IgD-negative memory B cell (primary cell): Measurements from ENCODE around the gene LDLRAD3. TPM values are rescaled to one million over a fixed set of nuclear protein-coding genes. Genes with fewer than 3 reads are reported as not detected.

Experiments
- H3K27ac Mint-ChIP-seq, 3 donors: one replicate each; pipeline ENCODE4 v1.8.0; 2020 to 2022; ENCODE audit warnings: mild to moderate bottlenecking in 3 of 3, mixed read lengths in 3 of 3, moderate library complexity in 1 of 3
- H3K27me3 Mint-ChIP-seq: one replicate; pipeline ENCODE4 v1.8.0; 2021; ENCODE audit warnings: mixed read lengths
- H3K36me3 Mint-ChIP-seq: one replicate; pipeline ENCODE4 v1.8.0; 2020; ENCODE audit warnings: mild to moderate bottlenecking, mixed read lengths
- H3K4me1 Mint-ChIP-seq, 3 donors: one replicate each; pipeline ENCODE4 v1.8.0; 2020 to 2022; ENCODE audit warnings: mixed read lengths in 3 of 3, mild to moderate bottlenecking in 1 of 3
- H3K4me3 Mint-ChIP-seq, 4 donors: one replicate each; pipeline ENCODE4 v1.8.0; 2020 to 2022; ENCODE audit warnings: mild to moderate bottlenecking in 4 of 4, mixed read lengths in 4 of 4, moderate library complexity in 3 of 4
- H3K9me3 Mint-ChIP-seq, 3 donors: one replicate each; pipeline ENCODE4 v1.8.0; 2020 to 2021; ENCODE audit warnings: mixed read lengths in 3 of 3, mild to moderate bottlenecking in 1 of 3
- polyA plus RNA-seq: library from polyadenylated mRNA; unstranded; fragments of 300-500 nt; fragmentation: Illumina TruSeq; gene quantifications from one replicate; pipeline ENCODE4 v1.2.3, GENCODE V29; 2021

LDLRAD3 gene
- polyA plus RNA-seq, 1 donor from 2014 or later: not detected

- no peak overlapping the region for H3K27ac Mint-ChIP-seq
- no peak overlapping the region for H3K4me3 Mint-ChIP-seq
- peaks cover 2% of the 10 kb centered on the region for H3K36me3 Mint-ChIP-seq
- peaks cover 0 to 4% (median 2%) of the 10 kb centered on the region in 3 donors for H3K4me1 Mint-ChIP-seq
- H3K9me3 Mint-ChIP-seq: no peaks in the 10 kb centered on the region
- H3K27me3 Mint-ChIP-seq: peaks cover 2% of the 10 kb centered on the region
Observed at GRCh38 chr11:35962369-35963138, 18.7 kb downstream of the LDLRAD3 start.

- Mint-ChIP-seq H3K4me1 (peaks cover 0 to 4% (median 2%) of the 10 kb centered on the region in 3 donors), H3K4me3 (no peak overlapping the region), H3K9me3 (no peaks in the 10 kb centered on the region), H3K27ac (no peak overlapping the region), H3K27me3 (peaks cover 2% of the 10 kb centered on the region), H3K36me3 (peaks cover 2% of the 10 kb centered on the region)
Observed at GRCh38 chr11:35963911-35964310, 20.0 kb downstream of the LDLRAD3 start.

- no peak overlapping the region for H3K27ac Mint-ChIP-seq
- no peaks in the 10 kb centered on the region for H3K9me3 Mint-ChIP-seq
- H3K4me3 Mint-ChIP-seq: no peak overlapping the region
- peaks cover 2% of the 10 kb centered on the region for H3K36me3 Mint-ChIP-seq
- H3K4me1 Mint-ChIP-seq: peaks cover 0 to 4% (median 2%) of the 10 kb centered on the region in 3 donors
- no peaks in the 10 kb centered on the region for H3K27me3 Mint-ChIP-seq
Observed at GRCh38 chr11:35964841-35965240, 21.0 kb downstream of the LDLRAD3 start.

GRCh38 chr11:35967042-35967441 lies 23.2 kb downstream of the LDLRAD3 start:
- H3K36me3 Mint-ChIP-seq: peaks cover 2% of the 10 kb centered on the region

GRCh38 chr11:35968386-35969088 lies 24.7 kb downstream of the LDLRAD3 start:
- peaks cover 2% of the 10 kb centered on the region for H3K36me3 Mint-ChIP-seq
- H3K27me3 Mint-ChIP-seq: no peaks in the 10 kb centered on the region
- H3K27ac Mint-ChIP-seq: no peak overlapping the region
- peaks cover 0 to 4% (median 0%) of the 10 kb centered on the region in 3 donors for H3K9me3 Mint-ChIP-seq
- H3K4me3 Mint-ChIP-seq: no peak overlapping the region
- peaks cover 0 to 2% (median 0%) of the 10 kb centered on the region in 3 donors for H3K4me1 Mint-ChIP-seq

More at GRCh38 chr11:35967042-35967441, 23.2 kb downstream of the LDLRAD3 start:
- H3K4me3 Mint-ChIP-seq: no peak overlapping the region
- peaks cover 0 to 4% (median 2%) of the 10 kb centered on the region in 3 donors for H3K4me1 Mint-ChIP-seq
- H3K27ac Mint-ChIP-seq: no peak overlapping the region
- H3K27me3 Mint-ChIP-seq: no peaks in the 10 kb centered on the region
- no peaks in the 10 kb centered on the region for H3K9me3 Mint-ChIP-seq

- Mint-ChIP-seq H3K4me3 (no peak overlapping the region), H3K27me3 (no peaks in the 10 kb centered on the region), H3K4me1 (peaks cover 0 to 2% (median 0%) of the 10 kb centered on the region in 3 donors), H3K9me3 (peaks cover 0 to 4% (median 0%) of the 10 kb centered on the region in 3 donors), H3K27ac (no peak overlapping the region), H3K36me3 (no peaks in the 10 kb centered on the region)
Observed at GRCh38 chr11:35969089-35970042, 25.5 kb downstream of the LDLRAD3 start.

- H3K9me3 Mint-ChIP-seq: peaks cover 0 to 4% (median 0%) of the 10 kb centered on the region in 3 donors
- H3K27ac Mint-ChIP-seq: no peak overlapping the region
- no peaks in the 10 kb centered on the region for H3K4me1 Mint-ChIP-seq
- no peak overlapping the region for H3K4me3 Mint-ChIP-seq
- H3K27me3 Mint-ChIP-seq: no peaks in the 10 kb centered on the region
- no peaks in the 10 kb centered on the region for H3K36me3 Mint-ChIP-seq
Observed at GRCh38 chr11:35970445-35970844, 26.6 kb downstream of the LDLRAD3 start.

GRCh38 chr11:35971841-35972422 lies 28.1 kb downstream of the LDLRAD3 start:
- no peak overlapping the region for H3K27ac Mint-ChIP-seq
- no peaks in the 10 kb centered on the region for H3K4me1 Mint-ChIP-seq
- no peaks in the 10 kb centered on the region for H3K36me3 Mint-ChIP-seq
- peaks cover 0 to 5% (median 0%) of the 10 kb centered on the region in 3 donors for H3K9me3 Mint-ChIP-seq
- no peak overlapping the region for H3K4me3 Mint-ChIP-seq
- H3K27me3 Mint-ChIP-seq: no peaks in the 10 kb centered on the region

GRCh38 chr11:35974882-35975589 lies 31.2 kb downstream of the LDLRAD3 start:
- Mint-ChIP-seq H3K4me3 (no peak overlapping the region), H3K4me1 (no peaks in the 10 kb centered on the region), H3K9me3 (peaks cover 0 to 5% (median 0%) of the 10 kb centered on the region in 3 donors), H3K36me3 (no peaks in the 10 kb centered on the region), H3K27me3 (peaks cover 1% of the 10 kb centered on the region), H3K27ac (no peak overlapping the region)

GRCh38 chr11:35976434-35976833 lies 32.6 kb downstream of the LDLRAD3 start:
- Mint-ChIP-seq H3K4me3 (no peak overlapping the region), H3K27me3 (peaks cover 1% of the 10 kb centered on the region), H3K36me3 (no peaks in the 10 kb centered on the region), H3K9me3 (peaks cover 0 to 5% (median 0%) of the 10 kb centered on the region in 3 donors), H3K4me1 (no peaks in the 10 kb centered on the region), H3K27ac (no peak overlapping the region)

GRCh38 chr11:35978183-35978582 lies 34.3 kb downstream of the LDLRAD3 start:
- H3K27ac Mint-ChIP-seq: no peak overlapping the region
- H3K36me3 Mint-ChIP-seq: no peaks in the 10 kb centered on the region
- H3K27me3 Mint-ChIP-seq: peaks cover 1% of the 10 kb centered on the region
- peaks cover 0 to 2% (median 0%) of the 10 kb centered on the region in 3 donors for H3K4me1 Mint-ChIP-seq
- no peak overlapping the region for H3K4me3 Mint-ChIP-seq
- H3K9me3 Mint-ChIP-seq: peaks cover 0 to 2% (median 0%) of the 10 kb centered on the region in 3 donors

GRCh38 chr11:35978891-35979290 lies 35.0 kb downstream of the LDLRAD3 start:
- H3K4me1 Mint-ChIP-seq: peaks cover 0 to 2% (median 0%) of the 10 kb centered on the region in 3 donors
- no peak overlapping the region for H3K27ac Mint-ChIP-seq
- peaks cover 1% of the 10 kb centered on the region for H3K27me3 Mint-ChIP-seq
- H3K4me3 Mint-ChIP-seq: no peak overlapping the region
- H3K9me3 Mint-ChIP-seq: peaks cover 0 to 2% (median 0%) of the 10 kb centered on the region in 3 donors
- no peaks in the 10 kb centered on the region for H3K36me3 Mint-ChIP-seq

GRCh38 chr11:35980686-35981390 lies 37.0 kb downstream of the LDLRAD3 start:
- H3K27me3 Mint-ChIP-seq: peaks cover 1% of the 10 kb centered on the region
- no peaks in the 10 kb centered on the region for H3K36me3 Mint-ChIP-seq
- H3K27ac Mint-ChIP-seq: no peak overlapping the region
- peaks cover 0 to 2% (median 0%) of the 10 kb centered on the region in 3 donors for H3K4me1 Mint-ChIP-seq
- H3K9me3 Mint-ChIP-seq: peaks cover 0 to 2% (median 0%) of the 10 kb centered on the region in 3 donors
- H3K4me3 Mint-ChIP-seq: no peak overlapping the region
